Jurkat, Clone E6-1 (cell line): Measurements from ENCODE around the gene BIN1.

Source experiments
- DNase-seq: peaks from one replicate; pipeline ENCODE4 v3.0.0-alpha.2; 2011; ENCODE audit warnings: low read depth, low spot score
- H3K4me3 ChIP-seq: 2 replicates; pipeline ENCODE4 v1.5.1; 2011; ENCODE audit warnings: mild to moderate bottlenecking, low read length, control low read depth, moderate library complexity

BIN1 gene

DNA sequence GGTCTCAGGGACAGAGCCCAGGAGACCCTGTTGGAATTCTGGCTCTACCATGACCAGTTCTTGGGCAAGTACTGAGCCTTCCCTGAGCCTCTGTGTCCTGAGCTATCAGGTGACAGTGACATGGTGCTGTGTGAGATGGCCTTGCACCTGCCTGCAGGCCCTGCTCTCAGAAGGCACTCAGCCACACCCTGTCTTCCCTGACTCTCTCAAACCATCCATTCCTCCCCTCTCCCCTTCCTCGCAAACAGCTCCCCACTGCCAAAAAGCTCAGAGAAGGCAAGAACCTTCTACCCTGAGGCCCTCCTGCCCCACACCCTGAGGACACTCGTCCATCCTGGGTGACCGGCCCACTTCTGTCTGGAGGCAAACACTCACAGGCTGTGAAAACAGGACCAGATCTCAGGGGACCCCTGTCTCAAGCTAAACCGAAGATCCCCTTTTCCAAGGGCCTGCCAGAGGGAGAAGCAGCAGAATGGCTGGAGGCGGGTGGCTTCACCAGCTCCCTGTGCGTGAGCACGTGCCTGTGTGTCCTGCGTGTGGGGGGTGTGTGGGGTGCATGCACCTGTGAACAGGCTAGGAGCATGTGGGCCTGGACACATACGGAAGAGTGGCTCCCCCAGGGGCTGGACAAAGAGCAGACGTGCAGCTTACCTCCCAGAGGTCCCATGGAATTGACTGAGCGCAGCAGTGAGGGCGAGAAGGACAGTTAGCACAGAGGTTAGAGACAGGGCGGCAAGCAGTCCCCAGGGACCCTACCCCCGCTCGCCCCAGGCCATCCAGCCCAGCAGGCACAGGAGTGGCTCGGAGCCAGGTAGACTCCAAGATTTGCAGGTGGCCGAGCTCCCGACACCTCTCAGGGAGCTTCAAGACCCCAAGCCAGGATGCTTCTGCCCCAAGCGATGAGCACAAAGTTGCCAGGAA lies 53.9 kb downstream of the BIN1 start:
- no peak overlapping the region for H3K4me3 ChIP-seq
- no peak for DNase-seq

DNA sequence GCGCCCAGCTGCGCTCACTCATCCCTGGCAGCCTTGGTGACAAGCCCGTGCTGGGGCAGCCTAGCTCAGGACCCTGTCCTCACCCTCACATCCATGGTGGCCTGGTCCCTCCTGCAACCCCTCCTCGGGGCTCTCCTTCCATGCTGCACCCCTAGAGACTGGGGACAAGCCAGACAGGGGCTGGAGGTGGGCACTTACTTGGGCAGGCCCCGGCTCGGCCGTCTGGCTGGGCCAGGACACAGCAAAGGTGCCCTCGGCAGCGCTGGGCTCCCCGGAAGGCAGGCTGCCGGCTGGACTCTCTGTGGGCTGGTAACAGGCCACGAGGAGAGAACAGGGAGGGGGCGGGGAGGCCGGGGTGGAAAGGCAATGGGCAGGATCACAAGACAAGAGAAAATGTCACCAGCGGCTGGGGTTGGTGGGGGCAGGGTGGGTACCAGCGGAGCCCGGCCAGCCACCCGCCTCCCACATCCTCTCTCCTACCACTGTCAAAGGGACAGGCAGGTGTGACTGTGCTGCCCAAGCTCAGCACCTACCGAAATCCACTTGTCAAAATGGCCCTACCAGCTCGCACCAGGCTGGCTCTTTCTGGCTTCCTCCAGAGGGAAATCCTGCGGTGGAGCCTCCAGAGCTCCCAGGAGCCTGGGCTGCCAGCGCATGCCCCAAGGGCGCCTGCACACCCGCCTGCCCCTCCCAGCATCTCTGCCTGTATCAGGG lies 54.7 kb downstream of the BIN1 start:
- H3K4me3 ChIP-seq: no peak overlapping the region
- DNase-seq: no peak

DNA sequence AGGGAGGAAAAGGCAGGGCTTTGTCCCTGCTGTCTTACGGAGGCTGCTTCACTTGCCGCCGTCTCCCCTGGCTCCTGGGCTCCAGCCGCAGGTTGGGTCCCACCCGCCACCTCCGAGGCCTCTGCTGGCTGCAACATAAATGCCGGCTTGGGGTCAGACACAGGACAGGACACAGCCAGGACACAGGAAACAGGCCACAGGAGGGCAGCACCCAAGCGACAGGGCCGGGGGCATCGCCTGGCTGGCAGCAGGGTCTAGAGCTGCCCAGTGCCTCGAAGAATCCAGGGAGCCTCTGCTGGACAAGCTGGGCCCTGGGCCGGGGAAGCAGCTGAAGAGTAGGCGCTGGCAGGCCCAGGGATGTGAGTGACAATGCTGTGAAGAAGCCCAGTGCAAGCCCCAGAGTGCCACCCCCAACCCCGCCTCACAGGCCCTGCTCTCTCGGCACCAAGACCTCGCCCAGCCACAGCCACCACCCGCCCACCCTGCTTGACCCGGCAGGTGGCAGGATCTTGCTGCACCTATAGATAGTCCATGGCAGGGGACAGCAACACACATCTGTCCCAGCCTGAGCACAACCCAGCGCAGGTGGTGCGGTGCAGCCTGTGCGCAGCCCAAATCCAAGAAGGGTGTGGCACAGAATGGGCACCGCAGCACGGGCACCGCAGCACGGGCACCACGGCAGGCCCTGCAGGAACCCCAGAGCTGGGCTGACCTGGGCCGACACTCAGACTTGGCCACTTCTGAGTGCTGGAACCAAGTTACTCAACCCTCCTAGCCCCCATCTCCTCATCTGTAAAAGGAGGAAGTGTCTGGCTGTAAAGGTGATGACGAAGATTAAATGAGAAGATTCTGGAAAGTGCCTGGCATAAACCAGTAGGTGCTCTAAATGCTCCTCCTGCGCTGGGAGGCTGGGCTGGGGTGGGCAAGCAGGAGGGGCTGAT lies 55.6 kb downstream of the BIN1 start:
- DNase-seq: no peak
- H3K4me3 ChIP-seq: no peak overlapping the region

GRCh38 chr2:127050803-127051115 lies 56.2 kb downstream of the BIN1 start:
- no peak for DNase-seq
- no peak overlapping the region for H3K4me3 ChIP-seq

GRCh38 chr2:127049927-127050802 lies 56.8 kb downstream of the BIN1 start:
- no peak overlapping the region for H3K4me3 ChIP-seq
- DNase-seq: peak; percentile 16

DNA sequence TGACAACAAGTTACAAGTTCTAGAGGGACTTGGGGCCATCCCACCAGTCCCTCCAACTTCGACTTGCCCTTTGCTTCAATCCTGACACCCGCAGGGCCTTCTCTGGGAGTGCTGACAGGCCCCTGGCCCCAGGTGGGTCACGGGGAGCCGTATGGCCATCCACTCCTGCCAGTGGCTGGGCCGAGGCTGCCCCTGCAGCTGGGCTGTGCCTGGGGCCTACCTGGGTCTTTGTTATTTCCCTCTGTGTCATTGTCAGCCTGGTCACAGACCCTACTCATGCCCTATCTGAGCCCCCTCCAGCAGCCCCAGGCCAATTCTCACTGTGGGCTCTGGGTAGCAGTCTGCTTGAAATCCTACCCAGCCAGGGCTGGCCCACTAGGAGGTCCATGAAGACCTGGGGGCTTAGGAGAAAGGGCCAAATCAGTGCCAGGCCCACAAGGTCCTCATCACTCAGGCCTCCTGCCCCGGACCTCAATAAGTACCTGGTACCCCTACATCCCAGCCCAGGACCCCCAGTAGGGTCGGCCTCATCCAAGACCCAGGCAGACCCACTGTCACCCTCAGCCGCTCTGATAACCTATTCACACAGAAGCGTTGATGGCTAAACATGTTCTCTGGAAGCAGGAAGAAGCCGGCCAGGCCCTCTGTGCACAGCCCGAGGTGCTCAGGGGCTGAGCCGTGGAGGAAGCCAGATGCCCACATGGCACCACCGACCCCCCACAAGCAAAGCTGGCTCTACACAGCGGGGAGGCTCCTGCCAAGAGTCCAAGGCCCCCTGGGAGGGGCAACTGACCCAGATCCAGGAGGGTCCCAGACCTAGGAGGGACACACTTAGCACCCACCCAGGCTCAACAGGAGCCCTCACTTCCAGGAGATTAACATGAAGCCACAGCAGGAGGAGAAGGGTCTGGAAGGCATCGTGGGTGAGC lies 57.7 kb downstream of the BIN1 start:
- DNase-seq: no peak
- no peak overlapping the region for H3K4me3 ChIP-seq

GRCh38 chr2:127048618-127048935 lies 58.4 kb downstream of the BIN1 start:
- no peak for DNase-seq
- H3K4me3 ChIP-seq: no peak overlapping the region

DNA sequence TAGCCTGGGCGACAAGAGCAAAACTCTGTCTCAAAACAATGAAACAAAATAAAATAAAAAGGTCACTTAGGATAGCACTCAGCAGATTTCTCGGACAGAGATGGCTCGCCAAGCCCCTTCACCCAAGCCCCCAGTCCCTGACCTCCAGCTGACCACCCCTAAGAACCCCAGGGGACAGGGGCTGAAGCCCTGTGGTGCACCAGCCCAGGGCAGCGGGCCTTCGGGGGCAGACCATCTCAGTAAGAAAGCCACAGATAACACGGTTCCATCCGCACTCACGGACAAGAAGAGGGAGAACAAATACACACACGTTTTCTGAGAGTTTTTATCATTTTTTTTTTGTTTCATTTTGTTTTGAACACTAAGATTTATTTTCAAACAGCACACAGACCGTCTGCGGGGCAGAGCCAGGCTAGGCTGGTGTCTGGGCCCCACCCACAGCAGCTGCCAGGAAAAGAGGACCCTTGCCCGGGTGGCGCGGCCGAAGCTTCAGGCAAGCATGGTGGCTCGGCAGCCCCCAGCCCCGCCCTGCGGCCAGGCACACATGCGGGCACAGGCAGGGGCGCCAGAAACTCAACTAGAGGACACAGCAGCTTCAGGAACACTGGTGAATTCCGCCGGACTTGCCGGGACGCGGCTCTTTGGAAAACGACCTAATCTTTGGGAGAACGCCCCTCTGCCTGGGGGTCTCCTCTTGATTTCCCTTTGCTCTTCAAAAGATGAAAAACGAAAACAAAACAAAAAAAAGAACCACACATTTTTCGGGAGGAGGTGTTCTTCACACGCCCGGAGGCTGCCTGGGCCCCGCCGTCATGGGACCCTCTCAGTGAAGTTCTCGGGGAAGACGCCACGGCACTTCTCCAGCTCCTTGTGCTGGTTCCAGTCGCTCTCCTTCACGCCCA lies 59.0 kb downstream of the BIN1 start:
- no peak for DNase-seq
- no peak overlapping the region for H3K4me3 ChIP-seq

DNA sequence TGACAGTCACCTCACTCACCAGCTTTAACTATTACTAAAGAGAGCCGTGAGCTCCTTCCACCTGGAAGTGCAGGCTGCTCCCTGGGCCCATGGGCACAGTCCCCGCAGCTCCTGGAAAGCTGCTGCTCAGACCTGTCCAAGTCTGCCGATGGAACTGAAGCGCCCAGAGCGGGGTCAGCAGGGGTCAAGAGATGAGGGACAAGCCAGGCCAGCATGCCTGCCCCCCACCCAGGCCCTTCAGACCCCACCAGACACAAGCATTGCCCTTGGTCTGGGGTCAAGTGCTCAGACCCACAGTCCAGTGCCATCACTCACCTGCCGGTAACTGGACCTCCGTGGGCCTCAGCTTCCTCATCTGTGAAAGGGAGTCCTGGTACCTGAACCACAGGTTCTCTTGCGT lies 59.9 kb downstream of the BIN1 start:
- H3K4me3 ChIP-seq: no peak overlapping the region
- DNase-seq: no peak

- DNase-seq: no peak
Observed at GRCh38 chr2:127046579-127046978, 60.4 kb downstream of the BIN1 start.

GRCh38 chr2:127045792-127046501 lies 61.0 kb downstream of the BIN1 start:
- no peak for DNase-seq
- H3K4me3 ChIP-seq: no peak overlapping the region

More at GRCh38 chr2:127046579-127046978, 60.4 kb downstream of the BIN1 start:
- H3K4me3 ChIP-seq: no peak overlapping the region

DNA sequence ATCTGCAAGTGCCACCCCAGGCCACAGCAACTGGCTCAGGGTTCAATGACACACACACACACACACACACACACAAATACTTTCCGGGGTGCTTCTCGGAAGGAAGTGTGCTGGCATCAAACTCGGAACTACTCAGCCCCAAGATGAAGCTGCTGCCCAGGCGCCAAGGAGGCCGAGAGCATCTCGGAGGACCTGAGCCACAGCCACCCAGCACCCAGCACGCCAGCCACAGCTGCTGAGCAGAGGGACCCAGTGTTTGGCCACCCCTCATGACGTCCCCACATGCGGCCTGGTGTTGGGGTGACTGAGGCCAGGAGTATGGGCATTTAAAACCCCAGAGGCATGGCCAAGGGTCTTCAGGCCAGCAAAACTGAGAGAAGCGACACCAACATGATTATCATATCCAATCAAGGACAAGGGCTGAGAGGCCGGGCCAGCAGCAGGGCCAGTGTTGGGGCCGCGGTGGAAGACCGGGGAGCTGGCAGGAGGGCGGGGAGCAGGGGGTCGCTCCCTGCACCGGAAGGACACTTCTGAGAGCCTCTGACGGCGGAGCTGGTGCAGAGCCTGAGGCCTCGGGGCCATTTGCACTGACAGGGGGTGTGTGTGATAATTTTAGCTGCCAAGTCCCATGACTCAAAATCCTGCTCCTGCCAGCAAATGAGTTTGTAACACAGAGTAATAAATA lies 61.8 kb downstream of the BIN1 start:
- no peak for DNase-seq
- H3K4me3 ChIP-seq: no peak overlapping the region

DNA sequence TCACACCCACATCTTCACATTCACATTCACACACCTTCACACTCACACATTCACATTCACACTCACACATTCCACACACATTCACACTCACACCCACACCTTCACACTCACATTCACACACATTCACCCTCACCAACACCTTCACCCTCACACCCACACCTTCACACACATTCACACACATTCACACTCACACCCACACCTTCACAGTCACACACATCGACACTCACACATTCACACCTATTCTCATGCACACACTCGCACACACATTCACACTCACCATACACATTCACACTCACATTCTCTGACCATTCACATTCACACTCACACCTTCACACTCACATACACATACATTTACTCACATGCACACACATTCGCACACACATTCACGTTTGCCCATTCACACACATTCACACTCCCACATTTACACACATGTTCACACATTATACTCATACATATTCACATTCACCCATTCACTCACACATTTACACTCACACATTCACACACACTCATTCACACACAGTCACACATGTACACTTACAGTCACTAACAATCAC lies 62.7 kb downstream of the BIN1 start:
- no peak for DNase-seq

DNA sequence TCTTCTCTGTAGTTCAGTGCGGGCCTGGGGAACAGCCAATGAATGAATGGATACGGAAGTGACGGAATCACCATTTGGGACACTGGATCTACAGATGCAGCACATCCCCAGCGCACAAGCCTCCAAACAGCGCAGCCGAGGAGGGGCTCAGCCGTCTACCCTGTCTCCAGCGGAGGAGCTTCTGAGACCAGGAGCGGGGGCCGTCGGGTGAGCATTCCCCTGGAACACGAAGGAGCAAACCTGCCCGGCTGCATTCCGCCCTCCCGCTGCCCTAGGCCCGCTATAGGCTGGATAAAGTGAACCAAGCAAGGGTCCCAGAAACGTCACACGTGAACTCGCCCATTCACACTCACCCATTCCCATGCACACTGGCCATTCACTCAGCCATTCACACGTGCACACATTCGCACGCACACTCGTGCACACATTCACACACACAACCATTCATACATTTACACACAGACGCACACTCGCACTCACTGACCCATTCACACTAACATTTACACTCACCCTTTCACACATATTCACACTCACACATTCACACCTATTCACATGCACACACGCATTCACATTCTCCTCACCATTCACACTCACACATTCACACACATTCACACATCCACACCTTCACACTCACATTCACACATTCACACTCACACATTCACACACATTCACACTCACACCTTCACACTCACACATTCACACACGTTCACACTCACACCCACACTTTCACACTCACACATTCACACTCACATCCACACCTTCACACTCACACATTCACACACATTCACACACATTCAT lies 63.4 kb downstream of the BIN1 start:
- DNase-seq: no peak
- no peak overlapping the region for H3K4me3 ChIP-seq

More for the DNA sequence above, 62.7 kb downstream of the BIN1 start:
- H3K4me3 ChIP-seq: no peak overlapping the region
